Amygdala (tissue), 56 donors: ENCODE data around the gene INTU.
"Not testable (repeated sequence)": the region's sequence is repeated elsewhere in the genome, so short reads cannot be mapped to it uniquely, and the experiment has no call there.

ENCODE experiments used
- DNase-seq, 56 donors: peaks; one replicate each; lab custom pipeline; 2025; lab: John Stamatoyannopoulos, UW

INTU gene

DNA sequence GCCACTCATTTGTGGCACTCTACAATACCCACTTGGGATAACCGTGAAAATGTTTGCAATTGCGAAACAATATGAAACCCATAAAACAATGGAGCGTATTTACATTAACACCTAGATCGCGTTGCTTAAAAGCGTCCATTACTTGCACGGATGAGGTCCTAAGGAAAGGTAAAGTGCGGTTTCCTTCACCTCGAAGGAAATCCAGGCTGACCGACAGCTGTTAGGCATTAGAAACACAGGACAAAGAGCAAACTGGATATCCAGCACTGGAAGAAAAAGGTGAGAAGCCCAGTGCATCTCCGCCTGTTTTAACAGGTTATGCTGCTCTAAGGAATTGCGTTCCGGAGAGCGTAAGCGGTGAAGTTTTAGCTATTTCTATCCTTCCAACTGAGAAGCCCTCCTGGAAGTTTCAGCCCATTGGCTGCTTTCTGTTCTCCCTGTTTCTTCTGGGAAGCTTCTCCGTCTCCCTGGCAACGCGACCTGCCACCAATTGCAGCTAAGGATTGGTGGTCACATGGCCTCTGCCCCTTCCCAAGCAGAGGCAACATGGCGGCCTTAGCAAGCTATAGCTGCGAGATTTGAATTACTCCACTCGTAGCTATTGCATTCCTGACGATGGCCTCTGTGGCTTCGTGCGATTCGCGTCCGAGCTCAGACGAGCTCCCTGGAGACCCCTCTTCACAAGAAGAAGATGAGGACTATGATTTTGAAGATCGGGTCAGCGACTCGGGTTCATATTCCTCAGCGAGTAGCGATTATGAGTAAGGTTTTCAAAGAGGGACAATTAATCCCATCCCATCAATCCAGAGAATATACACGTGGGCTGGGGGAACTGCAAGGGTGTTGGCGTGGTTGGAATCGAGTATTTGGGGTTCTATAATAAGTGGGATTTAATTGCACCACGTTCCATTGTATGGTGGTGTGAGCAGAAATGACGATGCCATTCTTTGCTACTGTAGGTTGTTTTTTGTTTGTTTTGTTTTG is at the start of gene INTU:
INTU (plus strand) TSS at position 538 of the 984 bp plus-strand sequence; CDS start at position 616, 78 bp downstream.
- peak; percentile 25 to 97 (median 86) for DNase-seq

- not testable (repeated sequence) for DNase-seq
Measured at GRCh38 chr4:127586496-127586895, 46.3 kb upstream of the INTU start.

- peak in 1 of 56 donors; percentile 3 for DNase-seq
Measured at GRCh38 chr4:127586922-127587571, 45.7 kb upstream of the INTU start.

GRCh38 chr4:127589153-127589552 is 43.6 kb upstream of the INTU start:
- DNase-seq, result not testable (repeated sequence)

DNA sequence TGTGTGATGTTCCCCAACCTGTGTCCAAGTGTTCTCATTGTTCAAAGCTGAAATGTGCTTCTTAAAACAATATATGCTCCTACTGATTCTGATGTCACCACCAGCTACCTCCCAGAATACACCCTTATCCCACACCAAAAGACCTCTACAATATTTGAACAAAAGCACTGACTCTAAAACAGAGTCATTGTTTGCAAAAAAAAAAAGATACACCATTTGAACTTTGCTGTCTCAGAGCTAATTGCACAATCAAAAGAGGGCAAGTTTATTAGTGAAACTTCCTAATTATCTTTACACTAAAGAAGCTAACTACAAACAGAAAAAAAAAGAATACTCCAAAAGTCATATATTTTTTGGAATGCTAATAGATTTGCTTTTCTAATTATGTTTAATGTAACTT is 34.1 kb upstream of the INTU start:
- DNase-seq, result no peak

DNA sequence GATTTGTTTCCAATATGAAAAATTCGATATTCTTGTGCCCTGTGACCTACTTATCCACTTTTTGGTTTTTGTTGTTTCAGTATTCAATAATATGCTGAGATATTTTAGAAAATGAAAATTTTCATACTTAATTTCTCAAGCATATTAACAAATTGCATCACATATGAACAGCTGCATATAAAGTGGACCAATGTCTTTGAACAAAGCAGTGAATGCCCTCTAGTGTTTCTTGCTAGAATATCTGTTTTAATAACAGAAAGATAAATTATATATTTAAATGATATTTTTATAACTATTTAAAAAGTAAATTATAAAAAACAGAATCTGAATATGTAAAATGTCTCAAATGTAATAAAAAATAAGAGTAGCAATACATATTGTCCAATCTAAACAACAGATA is 31.7 kb upstream of the INTU start:
- no peak for DNase-seq

- peak in 1 of 56 donors; percentile 0 for DNase-seq
Measured at GRCh38 chr4:127604949-127605709, 27.6 kb upstream of the INTU start.

- DNase-seq, result no peak
Measured at GRCh38 chr4:127606823-127607222, 25.9 kb upstream of the INTU start.

DNA sequence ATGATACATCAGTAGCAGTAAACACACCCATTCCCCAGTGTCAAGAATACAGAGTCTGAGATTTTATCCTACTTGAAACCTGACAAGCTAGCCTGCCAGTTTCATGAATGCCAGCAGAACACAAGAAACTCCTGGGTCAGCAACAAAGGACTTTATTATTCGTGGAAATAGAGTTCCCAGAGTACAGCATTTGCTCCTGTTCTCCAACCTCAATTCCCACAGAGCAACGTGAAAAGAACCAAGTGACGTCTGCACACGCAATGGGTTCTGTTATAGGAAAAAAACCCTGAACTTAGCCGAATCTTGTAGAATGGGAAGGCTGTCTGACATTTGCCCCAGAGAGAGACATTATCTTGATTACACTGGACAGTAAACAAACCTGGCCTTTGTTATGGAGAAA is 23.3 kb upstream of the INTU start:
- no peak for DNase-seq

GRCh38 chr4:127610488-127610887 is 22.3 kb upstream of the INTU start:
- no peak for DNase-seq

DNA sequence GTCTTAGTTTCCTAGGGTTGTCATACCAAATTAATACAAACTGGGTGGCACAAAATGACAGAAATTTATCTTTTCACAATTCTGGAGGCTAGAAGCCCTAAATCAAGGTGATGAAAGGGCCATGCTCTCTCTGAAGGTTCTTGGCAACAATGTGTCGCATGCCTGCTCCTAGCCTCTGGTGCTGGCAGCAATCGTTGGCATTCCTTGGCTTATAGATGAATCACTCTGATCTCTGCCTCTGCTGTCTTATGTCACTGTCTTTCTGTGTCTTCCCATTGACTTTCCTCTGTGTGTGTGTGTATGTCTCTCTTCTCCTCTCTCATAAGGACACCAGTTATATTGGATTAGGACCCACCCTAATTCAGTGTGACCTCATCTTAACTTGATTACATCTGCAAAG is 15.9 kb upstream of the INTU start:
- DNase-seq, result no peak

DNA sequence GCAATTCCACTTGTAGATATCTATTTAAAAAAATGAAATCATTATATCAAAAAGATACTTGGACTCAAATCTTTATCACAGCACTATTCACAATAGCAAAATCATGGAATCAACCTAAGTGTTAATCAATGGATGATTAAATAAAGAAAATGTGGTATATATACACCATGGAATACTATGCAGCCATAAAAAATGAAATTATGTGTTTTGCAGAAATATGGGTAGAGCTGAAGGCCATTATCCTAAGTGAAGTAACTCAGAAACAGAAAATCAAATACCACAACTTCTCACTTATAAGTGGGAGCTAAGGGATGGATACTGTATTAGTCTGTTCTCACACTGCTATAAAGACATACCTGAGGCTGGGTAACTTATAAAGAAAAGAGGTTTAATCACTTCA is 14.3 kb upstream of the INTU start:
- no peak for DNase-seq

GRCh38 chr4:127622621-127622920 is 10.2 kb upstream of the INTU start:
- DNase-seq, result peak in 2 of 56 donors; percentile 3 to 11

DNA sequence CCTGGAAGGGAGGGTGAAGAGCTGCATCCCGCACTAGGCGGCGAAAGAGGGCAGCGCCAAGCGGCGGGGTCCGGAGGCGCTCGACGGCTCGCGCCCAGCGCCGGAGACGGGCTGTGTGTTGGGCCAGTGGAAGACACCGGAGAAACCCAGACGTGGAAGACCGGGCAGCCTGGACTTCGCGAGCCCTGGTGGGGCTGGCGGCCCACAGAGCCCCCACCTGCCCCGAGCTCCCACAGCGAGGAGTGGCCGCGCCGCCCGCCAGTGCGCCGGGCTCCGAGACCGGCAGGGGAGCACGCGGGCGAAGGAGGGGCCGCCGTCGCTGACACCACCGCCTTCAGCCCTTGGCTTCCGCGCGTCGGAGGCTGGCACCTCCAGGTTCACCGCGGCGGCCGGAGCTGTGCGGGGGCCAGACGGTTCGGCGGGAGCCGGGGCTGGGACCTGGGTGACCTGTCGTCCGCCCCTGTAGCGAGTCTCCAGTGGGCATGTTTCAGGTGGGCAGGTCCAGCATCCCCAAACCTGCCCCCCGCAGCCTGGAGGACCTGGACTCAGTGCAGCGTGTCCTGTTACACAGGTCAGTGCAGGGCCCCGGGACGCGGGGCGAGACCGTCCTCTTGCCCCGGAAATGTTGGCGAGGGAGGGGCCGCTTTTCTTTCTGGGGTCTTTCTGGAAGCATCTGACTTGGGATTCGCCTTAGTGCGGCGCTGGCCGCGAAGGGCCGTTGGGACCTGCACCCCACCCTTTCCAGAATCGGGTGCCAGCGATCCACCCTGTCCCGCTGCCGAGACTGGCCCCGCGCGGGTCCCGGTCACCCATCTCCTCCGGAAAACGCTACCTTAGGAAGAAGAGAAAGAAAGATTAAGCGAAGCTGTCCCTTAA is 9.6 kb upstream of the INTU start:
- peak in 34 of 56 donors; percentile 2 to 61 (median 22) for DNase-seq

- peak in 27 of 56 donors; percentile 1 to 62 (median 20) for DNase-seq
Measured at GRCh38 chr4:127623797-127624083, 9.0 kb upstream of the INTU start.

- DNase-seq, result no peak
Measured at GRCh38 chr4:127624173-127624572, 8.6 kb upstream of the INTU start.

DNA sequence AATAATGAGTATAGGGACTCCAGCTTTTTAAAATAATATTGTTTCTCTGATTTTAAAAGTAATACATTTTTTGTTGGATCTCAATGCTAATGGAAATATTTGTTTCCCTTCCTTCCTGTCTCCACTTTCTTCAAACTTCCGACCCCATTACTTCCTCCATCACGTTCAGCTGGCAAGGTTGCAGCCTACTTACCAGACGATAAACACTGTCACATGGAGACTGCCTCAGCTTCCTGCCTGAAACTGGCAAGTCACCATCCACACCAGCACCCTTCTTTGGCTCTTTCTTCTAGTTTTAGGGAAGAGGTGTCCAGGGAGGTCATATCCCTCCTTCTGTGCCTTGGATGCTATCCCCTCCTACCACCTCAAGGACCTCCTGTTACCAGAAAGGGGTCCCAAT is 3.4 kb upstream of the INTU start:
- DNase-seq, result no peak

DNA sequence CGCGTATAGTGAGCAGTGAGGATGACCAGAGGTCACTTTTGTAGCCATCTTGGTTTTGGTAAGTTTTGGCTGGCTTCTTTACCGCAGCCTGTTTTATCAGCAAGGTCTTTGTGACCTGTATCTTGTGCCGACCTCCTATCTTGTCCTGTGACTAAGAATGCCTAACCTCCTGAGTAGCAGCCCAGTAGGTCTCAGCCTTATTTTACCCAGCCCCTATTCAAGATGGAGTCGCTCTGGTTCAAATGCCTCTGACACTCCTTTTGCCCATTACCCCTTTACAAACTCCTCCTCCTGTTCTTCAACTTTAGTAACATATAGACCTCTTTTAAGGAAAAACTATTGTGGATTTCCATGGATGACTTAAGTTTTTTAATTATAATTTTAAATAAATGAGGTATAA is 2.6 kb upstream of the INTU start:
- no peak for DNase-seq

DNA sequence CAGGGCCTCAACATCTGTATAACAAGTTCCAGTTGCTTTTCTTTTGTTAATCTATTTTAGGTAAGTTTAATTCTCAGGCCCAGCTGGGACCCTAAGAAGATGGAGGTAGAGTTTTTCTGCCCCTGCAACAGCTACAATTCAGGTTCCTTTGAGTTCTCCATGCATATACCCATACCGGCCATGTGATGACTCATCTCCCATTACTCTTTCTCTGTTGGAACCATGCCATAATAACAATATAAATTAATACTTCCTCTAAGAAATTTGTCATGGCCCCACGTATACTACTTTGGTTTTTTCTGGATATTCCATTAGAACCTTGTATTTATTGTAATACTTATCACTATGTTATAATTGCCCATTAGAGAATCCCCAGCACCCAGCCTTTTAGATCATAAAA is 1.3 kb upstream of the INTU start:
- no peak for DNase-seq

DNA sequence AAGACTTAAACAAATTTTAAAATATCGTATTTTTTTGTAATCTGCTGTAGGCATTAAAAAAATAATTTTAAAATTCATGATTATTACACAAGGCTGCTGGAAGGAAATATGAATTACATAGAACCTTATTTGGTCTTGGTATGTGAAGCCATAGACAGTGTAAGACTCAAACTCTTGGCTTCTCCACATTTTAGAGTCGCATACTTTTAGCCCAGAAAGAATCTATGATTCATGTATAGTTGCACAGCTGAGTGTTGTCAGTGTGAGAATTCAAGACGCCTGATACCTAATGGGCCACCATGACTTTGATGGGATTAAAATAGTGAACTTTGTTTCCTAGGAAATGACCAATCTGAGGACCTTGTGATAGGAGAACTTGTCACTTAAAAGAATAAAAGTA is 1.4 kb downstream of the INTU start:
- DNase-seq, result no peak
